Neuronal stem cell (in vitro differentiated cells): ENCODE results near the gene METTL21C.

Source experiments
- DNase-seq: peaks from one replicate; pipeline ENCODE4 v3.0.0-alpha.2; 2013; ENCODE audit warnings: low spot score
- H2AFZ ChIP-seq: one replicate; pipeline ENCODE4 v1.6.1; 2013; ENCODE audit warnings: mild to moderate bottlenecking, low read length, inconsistent platforms
- H2AK5ac ChIP-seq: 2 replicates; pipeline ENCODE4 v1.6.1; 2013; ENCODE audit warnings: low read depth, mild to moderate bottlenecking, inconsistent platforms, low read length, moderate library complexity, mixed read lengths
- H2BK120ac ChIP-seq: 2 replicates; pipeline ENCODE4 v1.6.1; 2013; ENCODE audit warnings: low read depth, mild to moderate bottlenecking, inconsistent platforms, low read length, moderate library complexity, mixed read lengths
- H2BK12ac ChIP-seq: one replicate; pipeline ENCODE4 v1.6.1; 2013; ENCODE audit warnings: low read length, inconsistent platforms
- H2BK15ac ChIP-seq: 2 replicates; pipeline ENCODE4 v1.6.1; 2013; ENCODE audit warnings: mild to moderate bottlenecking, low read length, inconsistent platforms, mixed read lengths
- H2BK5ac ChIP-seq: one replicate; pipeline ENCODE4 v1.6.1; 2013; ENCODE audit warnings: inconsistent platforms, mild to moderate bottlenecking, low read length, moderate library complexity
- H3K14ac ChIP-seq: one replicate; pipeline ENCODE4 v1.6.1; 2013; ENCODE audit warnings: low read length, inconsistent platforms
- H3K18ac ChIP-seq: 2 replicates; pipeline ENCODE4 v1.6.1; 2013; ENCODE audit warnings: low read length, inconsistent platforms
- H3K23ac ChIP-seq: 2 replicates; pipeline ENCODE4 v1.6.1; 2013; ENCODE audit warnings: low read depth, mild to moderate bottlenecking, mixed read lengths, low read length, inconsistent platforms; ENCODE audit not compliant: poor library complexity
- H3K27ac ChIP-seq: replicated peaks from 3 replicates; pipeline ENCODE4 v1.5.1; 2013; ENCODE audit warnings: low read length, inconsistent platforms
- H3K27me3 ChIP-seq, 3 experiments: 2 replicates each; pipeline ENCODE4 v1.6.1; 2013; ENCODE audit warnings: low read length in 3 of 3, mild to moderate bottlenecking in 2 of 3, inconsistent platforms in 1 of 3, low read depth in 1 of 3, mixed read lengths in 1 of 3, moderate library complexity in 1 of 3; ENCODE audit not compliant: control insufficient read depth in 3 of 3, insufficient read depth in 3 of 3
- H3K36me3 ChIP-seq, 2 donors: replicated peaks in 1 of 2; 2 replicates each; pipeline ENCODE4 v1.6.1; 2013; ENCODE audit warnings: low read length in 2 of 2; ENCODE audit not compliant: control insufficient read depth in 2 of 2, insufficient read depth in 2 of 2
- H3K4ac ChIP-seq: 2 replicates; pipeline ENCODE4 v1.6.1; 2013; ENCODE audit warnings: inconsistent platforms, mild to moderate bottlenecking, low read length, moderate library complexity
- H3K4me1 ChIP-seq, 2 donors: 1 replicate in 1 of 2; 2 replicates in 1 of 2; pipeline ENCODE4 v1.6.1; 2013; ENCODE audit warnings: low read length in 2 of 2, low read depth in 1 of 2; ENCODE audit not compliant: control insufficient read depth in 2 of 2, insufficient read depth in 1 of 2
- H3K4me2 ChIP-seq: one replicate; pipeline ENCODE4 v1.6.1; 2013; ENCODE audit warnings: mild to moderate bottlenecking, low read length, inconsistent platforms; ENCODE audit not compliant: insufficient read depth, poor library complexity, severe bottlenecking
- H3K4me3 ChIP-seq, 2 donors: 2 replicates each; pipeline ENCODE4 v1.5.1; 2013; ENCODE audit warnings: low read length in 2 of 2, mild to moderate bottlenecking in 2 of 2, inconsistent platforms in 1 of 2, moderate library complexity in 1 of 2
- H3K79me1 ChIP-seq: one replicate; pipeline ENCODE4 v1.6.1; 2013; ENCODE audit warnings: low read depth, mild to moderate bottlenecking, inconsistent platforms, low read length, moderate library complexity
- H3K9ac ChIP-seq: one replicate; pipeline ENCODE4 v1.6.1; 2013; ENCODE audit warnings: mild to moderate bottlenecking, low read depth, low read length, inconsistent platforms; ENCODE audit not compliant: poor library complexity
- H3K9me3 ChIP-seq, 2 donors: replicated peaks in 1 of 2; 2 replicates each; pipeline versions ENCODE3 to v1.6.1; 2013; ENCODE audit warnings: low read length in 2 of 2, mild to moderate bottlenecking in 2 of 2, inconsistent platforms in 1 of 2, low read depth in 1 of 2, mixed read lengths in 1 of 2, moderate library complexity in 1 of 2; ENCODE audit not compliant: control insufficient read depth in 2 of 2, insufficient read depth in 1 of 2
- H4K8ac ChIP-seq: one replicate; pipeline ENCODE4 v1.6.1; 2013; ENCODE audit warnings: low read depth, mild to moderate bottlenecking, inconsistent platforms, low read length, moderate library complexity
- H4K91ac ChIP-seq: one replicate; pipeline ENCODE4 v1.6.1; 2013; ENCODE audit warnings: low read length, low read depth, mild to moderate bottlenecking, inconsistent platforms; ENCODE audit not compliant: poor library complexity
- WGBS, 2 donors: extraction: QIAGEN DNeasy Blood & Tissue Kit; methylation state at CpG; one replicate each; pipeline ENCODE4 v1.1.7; 2013; ENCODE audit warnings: missing lambda C conversion rate in 2 of 2, mixed read lengths in 1 of 2; ENCODE audit not compliant: insufficient read length in 2 of 2, insufficient replicate concordance in 1 of 2; ENCODE audit errors: extremely low coverage in 2 of 2; 5-methylcytosine and 5-hydroxymethylcytosine counted together

The METTL21C gene

DNA sequence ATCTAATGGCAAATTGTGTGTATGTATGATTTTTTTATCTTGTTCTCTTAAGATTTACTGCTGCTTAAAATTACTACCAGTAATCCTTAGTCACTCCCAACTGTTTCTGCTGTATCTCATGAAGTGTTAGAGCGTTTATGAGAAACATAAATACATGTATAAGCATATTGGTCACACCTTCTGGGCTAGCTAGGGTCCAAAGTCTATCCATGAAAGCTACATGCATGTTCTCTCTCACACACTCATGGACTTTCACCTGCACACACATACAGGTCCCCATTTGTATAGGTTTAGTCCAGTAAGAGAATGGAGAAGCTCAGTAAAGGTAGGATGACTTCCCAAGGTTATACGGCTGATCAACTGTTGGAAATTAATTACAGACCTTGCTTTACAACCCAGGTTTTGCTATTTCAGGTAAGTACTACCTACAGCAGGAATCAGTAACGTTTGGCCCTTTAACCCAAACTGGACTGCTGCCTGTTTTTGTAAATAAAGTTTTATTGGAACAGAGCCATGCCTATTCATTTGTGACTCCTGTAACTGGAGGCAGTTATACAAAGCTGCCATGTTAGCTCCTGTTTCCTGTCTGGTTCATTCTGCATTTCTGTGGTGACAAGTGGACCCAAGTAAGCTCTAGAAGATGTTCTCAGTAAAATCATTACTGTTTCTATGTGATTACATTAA, 15.3 kb downstream of the METTL21C start:
- no peak overlapping the region for H3K27ac ChIP-seq

DNA sequence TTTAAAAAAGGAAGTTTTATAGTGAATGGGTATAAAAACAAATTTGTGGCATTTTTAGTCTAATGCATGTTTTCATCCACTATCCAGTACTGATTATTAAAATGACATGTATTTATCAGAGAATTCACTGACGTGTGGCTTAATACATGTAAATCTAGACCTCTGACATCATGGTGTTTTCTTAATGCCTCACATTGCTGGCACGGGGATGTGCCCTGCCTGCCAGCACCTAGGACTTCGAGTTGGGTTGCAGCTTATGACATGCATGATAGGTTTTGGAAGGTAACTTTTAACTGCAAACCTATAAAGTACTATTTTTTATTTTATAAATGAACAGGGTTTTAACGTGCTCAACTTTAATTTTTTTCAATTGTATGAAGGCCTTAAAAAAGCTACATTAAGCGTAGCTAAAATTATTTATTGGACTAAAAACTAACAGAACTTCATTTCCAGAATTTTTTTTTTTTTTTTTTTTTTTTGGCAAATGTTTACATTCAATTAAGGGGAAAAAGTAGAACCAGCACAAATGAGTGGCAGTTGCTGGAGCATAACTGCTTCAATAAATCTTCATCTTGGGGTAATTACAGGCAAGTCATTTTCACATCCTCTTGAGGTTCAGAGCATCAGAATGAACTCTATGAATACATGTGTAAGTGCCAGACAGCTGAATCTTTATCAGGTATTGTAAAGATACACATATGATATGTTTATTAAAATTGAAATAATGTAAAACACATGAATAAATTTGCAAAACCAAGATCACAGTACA, 16.3 kb downstream of the METTL21C start:
- no peaks in the 10 kb centered on the region for H3K79me1 ChIP-seq
- H3K27ac ChIP-seq = no peak overlapping the region
- no peak overlapping the region for H3K4me2 ChIP-seq
- no peak overlapping the region for H3K14ac ChIP-seq
- no peak overlapping the region for H2BK12ac ChIP-seq
- no peak overlapping the region for H3K9ac ChIP-seq
- no peak overlapping the region for H4K91ac ChIP-seq
- no peak overlapping the region for H2BK120ac ChIP-seq
- H3K9me3 ChIP-seq = no peaks in the 10 kb centered on the region
- H3K23ac ChIP-seq = no peak overlapping the region
- H3K18ac ChIP-seq = no peak overlapping the region
- no peak overlapping the region for H2BK5ac ChIP-seq
- peaks cover 12 to 68% of the 10 kb centered on the region in 2 donors for H3K36me3 ChIP-seq
- no peaks in the 10 kb centered on the region for H3K27me3 ChIP-seq
- H2BK15ac ChIP-seq = no peak overlapping the region
- H3K4me3 ChIP-seq = no peak overlapping the region
- no peaks in the 10 kb centered on the region for H3K4me1 ChIP-seq
- H2AK5ac ChIP-seq = no peak overlapping the region
- H3K4ac ChIP-seq = no peak overlapping the region
- no peak overlapping the region for H2AFZ ChIP-seq
- no peak for DNase-seq
- H4K8ac ChIP-seq = no peak overlapping the region
- WGBS, 2 donors = no CpG with 5 or more reads among the region's 5 CpGs

More for the DNA sequence above, 15.3 kb downstream of the METTL21C start:
- H2BK5ac ChIP-seq = no peak overlapping the region
- no peak overlapping the region for H3K18ac ChIP-seq
- no peaks in the 10 kb centered on the region for H3K9me3 ChIP-seq
- peaks cover 10 to 57% of the 10 kb centered on the region in 2 donors for H3K36me3 ChIP-seq
- WGBS, 2 donors = no CpG with 5 or more reads among the region's 3 CpGs
- no peak overlapping the region for H2AK5ac ChIP-seq
- H4K91ac ChIP-seq = no peak overlapping the region
- H3K27me3 ChIP-seq = no peaks in the 10 kb centered on the region
- H3K14ac ChIP-seq = no peak overlapping the region
- H2BK15ac ChIP-seq = no peak overlapping the region
- H3K9ac ChIP-seq = no peak overlapping the region
- no peak overlapping the region for H3K4me3 ChIP-seq
- H2BK12ac ChIP-seq = no peak overlapping the region
- no peak overlapping the region for H3K4me2 ChIP-seq
- no peak overlapping the region for H2BK120ac ChIP-seq
- H4K8ac ChIP-seq = no peak overlapping the region
- no peak overlapping the region for H3K4ac ChIP-seq
- no peak overlapping the region for H3K23ac ChIP-seq
- DNase-seq = no peak
- H3K4me1 ChIP-seq = no peaks in the 10 kb centered on the region
- no peaks in the 10 kb centered on the region for H3K79me1 ChIP-seq
- H2AFZ ChIP-seq = no peak overlapping the region

DNA sequence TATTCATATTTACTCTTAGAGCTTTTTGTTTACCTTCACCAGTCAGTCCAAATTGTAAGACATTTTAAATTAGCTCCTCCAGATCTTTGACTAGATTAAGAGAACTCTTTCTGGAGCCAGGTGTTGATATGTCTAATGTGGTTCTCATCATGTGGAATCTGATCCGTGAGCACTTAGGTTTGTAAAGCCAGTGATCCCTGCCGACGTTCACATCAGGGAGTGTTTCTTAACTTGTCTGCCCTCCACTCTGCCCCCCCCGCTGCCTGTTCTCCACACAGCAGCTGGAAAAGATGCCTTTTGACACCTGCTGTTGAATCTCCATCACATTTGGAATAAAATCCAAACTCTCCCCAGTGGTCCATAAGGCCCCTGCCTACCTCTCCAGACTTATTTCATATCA, 17.7 kb downstream of the METTL21C start:
- H3K4me1 ChIP-seq = no peaks in the 10 kb centered on the region
- no CpG with 5 or more reads among the region's 4 CpGs for WGBS, 2 donors

DNA sequence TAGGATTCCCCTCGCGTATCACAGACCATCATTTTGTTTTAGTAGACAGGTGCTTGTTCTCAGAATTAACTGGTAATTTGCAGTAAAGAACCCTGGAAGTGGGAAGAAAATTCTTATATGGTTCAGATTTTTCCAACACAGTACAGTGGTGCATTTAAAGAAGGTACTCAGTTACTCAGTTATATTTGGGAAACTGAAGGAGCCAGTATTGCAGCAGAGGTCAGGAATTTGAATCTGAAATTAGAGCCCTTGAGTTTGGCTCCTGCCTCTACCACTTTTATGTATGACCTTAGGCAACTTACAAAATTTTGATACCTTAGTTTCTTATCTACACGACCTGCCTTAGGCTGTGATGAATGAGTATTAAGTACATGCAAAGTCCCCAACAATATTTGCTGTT, 19.7 kb downstream of the METTL21C start:
- H3K36me3 ChIP-seq = peaks cover 15 to 100% of the 10 kb centered on the region in 2 donors
- no peak overlapping the region for H2BK12ac ChIP-seq
- no peaks in the 10 kb centered on the region for H3K79me1 ChIP-seq
- H3K4me2 ChIP-seq = no peak overlapping the region
- H2AFZ ChIP-seq = no peak overlapping the region
- no CpG with 5 or more reads among the region's 3 CpGs for WGBS, 2 donors
- H2AK5ac ChIP-seq = no peak overlapping the region
- no peak overlapping the region for H3K14ac ChIP-seq
- no peak overlapping the region for H3K4me3 ChIP-seq
- no peak overlapping the region for H3K9ac ChIP-seq
- H3K9me3 ChIP-seq = peaks cover 0 to 9% of the 10 kb centered on the region in 2 donors
- no peak overlapping the region for H4K91ac ChIP-seq
- no peak overlapping the region for H3K18ac ChIP-seq
- DNase-seq = no peak
- H3K4ac ChIP-seq = no peak overlapping the region
- H4K8ac ChIP-seq = no peak overlapping the region
- H2BK5ac ChIP-seq = no peak overlapping the region
- no peaks in the 10 kb centered on the region for H3K27me3 ChIP-seq
- no peak overlapping the region for H3K27ac ChIP-seq
- no peak overlapping the region for H2BK120ac ChIP-seq
- H3K23ac ChIP-seq = no peak overlapping the region
- H2BK15ac ChIP-seq = no peak overlapping the region
- no peaks in the 10 kb centered on the region for H3K4me1 ChIP-seq

More for the DNA sequence above, 17.7 kb downstream of the METTL21C start:
- H3K4ac ChIP-seq = no peak overlapping the region
- peaks cover 15 to 82% of the 10 kb centered on the region in 2 donors for H3K36me3 ChIP-seq
- no peak overlapping the region for H2AFZ ChIP-seq
- no peak overlapping the region for H2BK12ac ChIP-seq
- no peak overlapping the region for H3K14ac ChIP-seq
- H3K4me3 ChIP-seq = no peak overlapping the region
- H3K4me2 ChIP-seq = no peak overlapping the region
- H4K8ac ChIP-seq = no peak overlapping the region
- H3K18ac ChIP-seq = no peak overlapping the region
- no peaks in the 10 kb centered on the region for H3K9me3 ChIP-seq
- H2BK15ac ChIP-seq = no peak overlapping the region
- no peak overlapping the region for H3K9ac ChIP-seq
- no peaks in the 10 kb centered on the region for H3K27me3 ChIP-seq
- no peak overlapping the region for H3K23ac ChIP-seq
- H4K91ac ChIP-seq = no peak overlapping the region
- no peak overlapping the region for H3K27ac ChIP-seq
- no peak overlapping the region for H2BK120ac ChIP-seq
- H2BK5ac ChIP-seq = no peak overlapping the region
- DNase-seq = no peak
- no peak overlapping the region for H2AK5ac ChIP-seq
- H3K79me1 ChIP-seq = no peaks in the 10 kb centered on the region
